Hindlimb muscle (tissue), 1 donor: Measurements from ENCODE around the gene ZBP1. TPM values are rescaled to one million over a fixed set of nuclear protein-coding genes. Genes with fewer than 3 reads are reported as not detected.
A peak's percentile ranks its signal among the peaks of the same experiment; 100 is the strongest.

ENCODE experiments used
- DNase-seq: peaks from one replicate; pipeline ENCODE4 v3.0.0-alpha.2; 2013
- polyA plus RNA-seq: library from polyadenylated mRNA; unstranded; fragments of 120-200 nt; gene quantifications from one replicate; pipeline ENCODE4 v1.2.1, GENCODE V29; 2013; ENCODE audit not compliant: insufficient read length

ZBP1 gene
- polyA plus RNA-seq, 1 donor = not detected

DNA sequence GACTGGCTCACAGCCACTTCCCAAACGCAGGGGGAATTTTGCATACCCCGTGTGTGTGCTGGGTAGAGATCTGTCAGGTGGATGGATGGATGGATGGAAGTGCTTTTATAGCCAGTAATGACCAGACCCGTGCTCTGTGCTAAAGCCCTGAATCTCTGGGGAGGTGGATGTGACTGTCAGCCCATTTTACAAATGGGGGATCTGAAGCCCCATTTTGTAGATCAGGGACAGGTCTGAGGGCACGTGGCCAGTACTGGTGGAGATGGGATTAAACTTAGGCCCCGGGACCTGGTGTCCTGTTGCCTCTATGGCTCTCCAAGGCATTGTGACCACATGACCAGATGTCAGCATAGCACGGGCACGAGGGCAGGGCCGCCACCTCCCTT lies 38.2 kb upstream of the ZBP1 start:
- DNase-seq = no peak

DNA sequence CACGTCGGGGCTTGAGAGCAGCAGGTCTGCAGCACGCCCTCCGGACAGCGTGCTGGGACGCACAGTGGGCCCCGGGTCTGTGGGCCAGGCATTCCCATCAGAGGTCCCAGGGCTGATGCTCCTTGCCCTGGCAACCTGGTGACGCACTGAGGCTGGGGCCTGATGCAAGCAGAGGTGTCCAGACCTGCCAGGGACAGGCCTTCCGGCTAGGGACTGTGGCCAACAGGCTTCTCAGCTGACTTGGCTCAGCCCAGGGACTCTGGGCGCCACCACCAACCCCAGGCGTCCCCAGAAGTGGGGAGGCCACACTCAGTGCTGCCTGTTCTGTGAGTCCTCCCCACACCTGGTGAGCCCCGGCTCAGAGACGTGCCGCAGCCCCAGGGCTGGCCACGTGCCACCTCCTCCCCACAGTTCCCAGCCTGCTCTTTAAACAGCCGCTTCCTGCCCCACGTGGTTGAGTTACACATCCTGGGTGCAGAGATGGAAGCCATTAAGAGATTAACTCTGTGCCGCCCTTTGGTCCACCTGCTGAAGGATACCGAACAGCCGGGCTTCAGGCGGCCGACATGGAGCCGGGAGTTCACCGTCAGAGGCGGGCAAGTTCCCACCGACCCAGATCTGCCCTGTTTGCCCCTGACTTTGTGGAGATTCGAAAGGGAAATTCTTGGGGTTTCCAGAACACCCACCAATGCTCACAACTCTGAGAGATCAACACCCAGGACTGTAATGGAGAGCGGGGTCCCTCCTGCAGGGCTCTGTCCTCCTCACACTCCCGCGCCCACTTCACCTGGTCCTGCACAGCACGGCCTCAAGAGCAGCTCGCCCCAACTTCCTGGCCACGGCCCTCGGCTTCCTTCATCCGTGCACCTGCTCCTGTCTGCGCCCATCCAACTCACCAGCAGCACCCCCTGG lies 37.6 kb upstream of the ZBP1 start:
- DNase-seq = no peak

DNA sequence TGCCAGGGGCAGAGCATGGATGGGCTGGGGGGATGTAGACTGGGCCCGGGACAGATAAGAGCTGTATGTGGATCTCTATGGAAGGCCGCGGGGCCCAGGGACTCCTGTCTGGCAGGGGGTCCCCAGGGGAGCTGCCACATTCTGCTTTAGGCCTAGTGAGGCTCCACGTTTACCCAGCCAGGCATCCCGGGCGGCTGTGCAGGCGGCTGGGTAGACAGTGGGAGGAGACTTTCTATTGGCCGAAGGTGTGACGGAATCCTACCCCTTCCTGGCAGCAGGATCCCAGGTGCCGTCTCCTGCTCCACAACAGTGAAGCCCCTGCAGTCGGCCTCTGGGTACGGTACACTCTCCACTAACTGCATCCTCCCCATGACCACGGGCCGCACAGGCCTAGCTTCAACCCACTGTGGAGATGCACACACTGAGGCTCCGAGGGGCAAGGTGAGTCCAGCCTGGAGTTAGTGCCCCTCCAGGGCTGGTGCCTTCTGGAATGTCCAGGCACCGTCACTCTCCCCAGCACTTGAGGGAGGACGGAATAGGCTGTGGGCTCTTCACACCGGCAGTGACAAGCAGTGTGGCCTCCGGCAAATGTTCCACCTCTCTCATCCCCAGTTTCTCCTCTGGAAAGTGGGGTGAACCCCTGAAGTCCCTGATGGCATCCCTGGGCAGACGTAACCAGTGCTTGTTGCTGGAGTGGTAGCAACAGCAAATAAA lies 36.8 kb upstream of the ZBP1 start:
- DNase-seq = no peak

DNA sequence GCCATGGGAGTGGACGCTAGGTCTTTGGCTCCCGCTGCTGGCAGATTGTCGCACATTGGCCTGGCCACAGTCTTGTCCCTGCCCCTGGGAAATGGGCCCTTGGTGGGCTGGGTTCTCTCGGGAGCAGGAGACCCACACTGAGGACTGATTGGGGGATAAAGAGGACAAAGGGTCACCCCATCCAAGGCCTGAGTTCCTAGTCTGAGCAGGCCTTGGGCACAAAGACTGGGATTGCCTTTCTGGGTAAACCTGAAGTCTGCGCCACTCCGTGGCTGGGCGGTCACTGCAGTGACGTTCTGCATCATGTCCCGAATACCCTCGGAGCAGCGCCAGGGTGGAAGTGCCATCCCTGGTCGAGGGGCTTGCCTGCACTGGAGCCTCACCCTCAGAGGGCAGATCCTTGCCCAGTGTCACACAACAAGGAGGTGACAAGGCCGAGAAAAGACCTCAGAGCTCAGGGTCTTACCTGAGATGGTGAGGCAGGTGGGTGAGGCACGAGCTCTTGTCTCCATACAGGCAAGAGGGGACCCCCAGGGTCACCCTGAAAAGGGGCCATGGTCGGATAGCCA lies 36.1 kb upstream of the ZBP1 start:
- no peak for DNase-seq

- DNase-seq = no peak
Measured at GRCh38 chr20:57655809-57656155, 35.6 kb upstream of the ZBP1 start.

DNA sequence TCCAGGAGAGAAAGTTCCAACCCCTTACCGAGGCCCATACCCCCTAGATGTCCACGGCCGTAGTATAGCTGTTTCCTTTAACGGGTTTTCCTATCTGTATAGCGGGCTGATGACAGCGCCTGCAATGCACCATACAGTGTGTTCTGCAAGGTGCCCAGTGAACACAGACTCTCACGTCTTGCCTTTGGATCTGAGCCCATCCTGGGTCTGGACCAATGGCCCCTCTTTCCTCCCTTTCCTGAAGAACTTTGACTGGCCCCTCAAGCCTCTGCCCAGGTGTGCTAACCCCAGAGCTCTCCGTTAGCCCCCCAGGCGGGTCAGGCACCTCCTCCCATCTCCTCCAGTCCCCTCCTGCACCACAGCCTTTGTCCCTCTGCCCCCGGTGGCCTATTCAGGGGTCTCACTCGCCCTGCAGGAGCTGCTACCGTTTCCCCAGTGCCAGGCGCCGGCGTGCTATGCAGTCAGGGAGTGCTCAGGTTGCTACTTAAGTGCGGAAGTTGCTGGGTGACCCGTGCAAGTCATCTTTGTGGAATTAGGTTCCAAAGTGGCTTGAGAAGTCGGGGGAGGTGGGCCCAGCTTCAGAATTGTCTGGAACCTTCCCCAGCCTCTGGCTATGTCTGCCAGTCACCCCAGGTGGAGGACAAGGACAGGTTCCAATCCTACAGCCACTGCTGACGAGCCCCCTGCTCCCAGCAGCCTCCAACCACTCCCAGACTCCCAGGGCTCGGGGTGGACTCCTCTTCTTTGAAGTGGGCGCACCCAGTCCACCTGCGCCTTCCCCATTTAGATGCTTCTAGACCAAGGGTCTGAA lies 35.0 kb upstream of the ZBP1 start:
- no peak for DNase-seq

GRCh38 chr20:57654363-57654997 lies 34.3 kb upstream of the ZBP1 start:
- peak; percentile 58 for DNase-seq

- no peak for DNase-seq
Measured at GRCh38 chr20:57653910-57654309, 33.7 kb upstream of the ZBP1 start.

- DNase-seq = no peak
Measured at GRCh38 chr20:57653546-57653900, 33.3 kb upstream of the ZBP1 start.

DNA sequence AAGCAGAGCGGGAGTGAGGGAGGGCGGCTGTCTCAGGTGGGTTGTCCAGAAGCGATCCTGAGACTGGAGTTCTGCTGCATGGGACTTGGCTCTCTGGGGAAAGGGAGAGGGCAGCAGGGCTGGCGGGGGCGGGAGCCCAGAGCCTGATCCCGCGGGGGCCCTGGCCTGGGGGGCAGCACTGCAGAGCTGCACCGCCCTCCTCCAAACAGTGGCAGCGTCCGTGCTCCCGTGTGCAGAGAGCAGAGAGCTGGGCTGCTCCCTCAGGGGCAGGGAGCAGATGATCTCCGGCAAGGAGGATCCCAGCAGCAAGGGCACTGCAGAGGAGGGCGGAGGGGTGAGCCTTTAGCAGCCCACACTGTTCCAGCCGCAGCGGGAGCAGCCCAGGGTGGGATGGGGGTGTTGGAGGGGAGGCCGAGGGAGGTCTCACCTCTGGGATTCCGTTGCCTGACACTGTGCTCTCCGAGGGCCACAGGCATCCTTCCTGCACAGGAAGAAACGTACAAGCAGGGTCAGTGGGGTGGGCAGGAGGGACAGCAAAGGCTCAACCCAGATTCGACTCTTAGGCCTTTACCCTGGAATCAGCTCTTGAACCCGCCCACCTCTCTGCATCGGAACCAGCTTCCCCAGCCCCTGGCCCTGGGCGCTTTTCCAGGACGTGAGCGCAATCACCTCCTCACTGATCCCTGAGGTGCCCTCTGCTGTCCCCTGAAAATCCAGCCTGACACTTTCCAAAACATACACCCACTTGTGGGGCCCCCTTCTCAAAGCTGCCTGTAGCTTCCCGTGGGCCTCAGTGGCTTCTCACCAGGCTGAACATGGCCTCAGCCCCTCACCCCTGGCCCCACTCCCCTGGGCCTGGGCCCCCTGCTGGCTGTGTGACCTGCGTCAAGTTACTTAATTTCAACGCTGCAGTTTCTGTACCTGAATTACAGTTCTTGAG lies 32.6 kb upstream of the ZBP1 start:
- no peak for DNase-seq

DNA sequence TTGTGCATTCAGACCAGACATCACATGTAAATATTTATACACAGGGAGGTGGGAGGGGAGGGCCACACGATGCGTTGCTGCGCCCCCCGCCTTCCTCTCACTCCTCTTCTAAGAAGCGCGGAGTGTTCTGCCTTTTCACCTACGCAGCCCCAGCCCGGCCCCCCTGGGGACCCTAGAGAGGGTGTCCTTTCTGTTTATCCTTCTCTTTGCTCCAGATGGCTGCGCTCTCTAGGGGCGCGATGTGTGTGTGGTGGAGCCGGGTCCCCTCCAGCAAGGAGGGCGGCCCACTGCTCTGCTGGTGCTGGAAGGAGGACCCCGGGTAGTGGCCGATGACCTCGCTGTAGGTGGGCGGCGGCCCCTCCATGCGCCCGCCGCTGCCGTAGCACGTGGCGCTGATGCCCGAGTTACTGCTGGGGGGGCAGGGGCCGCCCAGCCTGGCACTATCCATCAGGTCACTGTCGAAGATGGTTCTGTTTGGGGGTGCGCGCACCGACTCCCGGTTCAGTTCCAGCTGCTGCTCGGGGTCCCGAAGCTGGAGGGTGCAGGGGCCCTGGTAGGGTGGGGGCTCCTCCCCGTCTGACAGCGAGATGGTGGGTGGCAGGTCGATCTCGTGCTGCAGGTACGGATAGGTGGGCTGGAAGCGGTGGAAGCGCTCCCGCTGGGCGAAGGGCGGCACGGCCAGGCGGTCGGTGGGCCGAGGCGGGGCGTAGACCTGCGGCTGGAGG lies 31.8 kb upstream of the ZBP1 start:
- no peak for DNase-seq

DNA sequence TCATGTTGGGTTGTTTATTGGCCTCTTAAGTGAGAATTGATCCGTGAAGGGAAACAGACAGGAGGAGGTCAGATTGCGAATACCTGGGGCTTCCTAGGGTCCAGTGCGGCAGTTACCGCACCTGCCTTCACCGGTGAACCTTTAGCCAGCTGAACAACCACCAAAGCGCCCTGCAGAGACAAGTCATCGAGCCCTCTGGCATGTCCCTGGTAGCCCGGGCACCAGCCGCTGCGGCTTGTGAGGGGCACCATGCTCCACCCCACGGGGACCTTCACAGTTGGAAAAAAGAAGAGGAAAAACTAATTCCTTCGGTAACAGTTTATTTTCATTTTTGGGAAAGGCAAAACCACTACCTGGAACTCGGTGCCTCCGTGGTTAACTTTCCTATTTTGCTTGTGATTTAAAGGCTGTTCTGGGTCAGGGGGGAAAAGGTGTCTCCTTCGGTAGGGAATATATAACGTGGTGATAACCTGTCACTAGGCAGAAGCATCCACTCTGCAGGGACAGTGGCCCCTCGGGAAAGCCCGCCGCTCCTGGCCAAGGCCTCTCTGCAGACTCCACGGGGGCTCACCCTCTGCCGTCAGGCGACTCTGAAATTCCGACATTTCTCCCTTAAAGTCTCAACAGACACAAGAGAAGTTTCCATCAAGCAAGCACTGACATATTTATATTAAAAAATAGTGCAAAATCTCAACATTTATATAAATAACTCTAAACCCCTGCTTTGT lies 30.7 kb upstream of the ZBP1 start:
- no peak for DNase-seq

- no peak for DNase-seq
Measured at GRCh38 chr20:57650266-57650665, 30.0 kb upstream of the ZBP1 start.

DNA sequence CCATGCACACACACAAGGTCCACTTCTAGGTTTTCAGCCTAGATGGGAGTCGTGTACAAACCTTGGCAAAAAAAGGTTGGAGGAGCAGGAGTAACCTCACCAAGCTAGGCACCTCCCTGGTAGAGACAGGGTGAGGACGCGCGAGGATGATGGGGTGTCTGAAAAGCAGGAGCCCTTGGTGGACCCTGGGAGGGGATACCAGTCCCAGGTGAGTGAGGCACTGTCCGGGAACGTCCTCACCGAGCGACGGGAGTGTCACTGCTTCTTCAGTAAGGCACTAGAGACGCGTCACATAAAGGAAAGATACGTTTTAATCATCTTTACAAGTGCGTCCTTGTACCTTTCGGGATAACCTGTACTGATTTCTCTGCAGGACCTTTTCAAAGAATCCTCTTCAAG lies 29.4 kb upstream of the ZBP1 start:
- no peak for DNase-seq

- no peak for DNase-seq
Measured at GRCh38 chr20:57648878-57649616, 28.8 kb upstream of the ZBP1 start.

GRCh38 chr20:57647933-57648785 lies 27.9 kb upstream of the ZBP1 start:
- no peak for DNase-seq

GRCh38 chr20:57647006-57647932 lies 27.0 kb upstream of the ZBP1 start:
- no peak for DNase-seq
